A549 (cell line): ENCODE data around the gene UXS1.

ENCODE experiments used
- CTCF ChIP-seq: fragments of >200 bp; sonication (Bioruptor Twin); formaldehyde crosslinking; IDR thresholded peaks from 3 replicates; pipeline ENCODE4 v1.5.1; 2016
- NR3C1 ChIP-seq: fragments of >200 bp; sonication (Bioruptor Twin); formaldehyde crosslinking; IDR thresholded peaks from 3 replicates; pipeline ENCODE4 v1.6.1; 2017
- POLR2A ChIP-seq: IDR thresholded peaks from 2 replicates; pipeline ENCODE4 v1.6.1; 2012; ENCODE audit warnings: mild to moderate bottlenecking, low read length
- SREBF2 ChIP-seq: fragments of 450-650 bp; IDR thresholded peaks from 2 replicates; pipeline ENCODE4 v1.6.1; 2014; ENCODE audit warnings: mild to moderate bottlenecking, moderate library complexity

- no peak for TF ChIP-seq CTCF
- no peak for TF ChIP-seq POLR2A
- TF ChIP-seq NR3C1 = no peak
- no peak for TF ChIP-seq SREBF2
Measured at GRCh38 chr2:106119074-106119473, 75.0 kb downstream of the UXS1 start.
